Caco-2 (cell line): ENCODE results near the gene PCDHGA4. TPM values are rescaled to one million over a fixed set of nuclear protein-coding genes. Genes with fewer than 3 reads are reported as not detected.

Experiments used
- BruUV-seq: library from RNA; stranded (reverse); fragments of 400-500 nt; replicated peaks from 2 replicates; lab custom pipeline; 2021; lab: Mats Ljungman, UMichigan
- CTCF ChIA-PET: fragments of 300-600 bp; sonication (Branson Sonifier 250); formaldehyde crosslinking; loops from one replicate; lab custom pipeline; 2022; ENCODE audit warnings: antibody characterized with exemption; lab: Charles Lee
- POLR2A ChIA-PET: fragments of 300-600 bp; sonication (Branson Sonifier 250); formaldehyde crosslinking; loops from one replicate; lab custom pipeline; 2022; ENCODE audit warnings: antibody characterized with exemption; lab: Charles Lee
- DNase-seq, 2 experiments: peaks; one replicate each; pipeline versions ENCODE4 v3.0.0 to v3.0.0-alpha.2; 2020 to 2022
- H3K27me3 ChIP-seq: replicated peaks from 2 replicates; pipeline ENCODE4 v1.6.0; 2011; ENCODE audit warnings: low read length; ENCODE audit not compliant: control insufficient read depth, insufficient read depth
- H3K36me3 ChIP-seq: 2 replicates; pipeline ENCODE4 v1.5.1; 2011; ENCODE audit warnings: low read length; ENCODE audit not compliant: control insufficient read depth, insufficient read depth
- H3K4me1 ChIP-seq: fragments of 250-450 bp; sonication (Bioruptor Pico); 2 replicates; pipeline ENCODE4 v1.5.1; 2020; ENCODE audit warnings: mild to moderate bottlenecking
- H3K4me3 ChIP-seq: 2 replicates; pipeline ENCODE4 v1.5.1; 2011; ENCODE audit warnings: low read depth, mild to moderate bottlenecking, control low read depth, low read length
- H3K9me3 ChIP-seq: fragments of 250-450 bp; sonication (Bioruptor Pico); 2 replicates; pipeline ENCODE4 v1.5.1; 2020; ENCODE audit warnings: mild to moderate bottlenecking, moderate library complexity
- H3K27ac Mint-ChIP-seq: one replicate; pipeline ENCODE4 v1.8.0; 2022; ENCODE audit warnings: mixed read lengths; ENCODE audit not compliant: unreplicated experiment
- H3K27me3 Mint-ChIP-seq: one replicate; pipeline ENCODE4 v1.8.0; 2022; ENCODE audit warnings: mixed read lengths; ENCODE audit not compliant: insufficient read depth, unreplicated experiment
- H3K36me3 Mint-ChIP-seq: one replicate; pipeline ENCODE4 v1.8.0; 2022; ENCODE audit warnings: mild to moderate bottlenecking, mixed read lengths; ENCODE audit not compliant: insufficient read depth, unreplicated experiment
- H3K4me1 Mint-ChIP-seq: one replicate; pipeline ENCODE4 v1.8.0; 2022; ENCODE audit warnings: low read depth, mixed read lengths; ENCODE audit not compliant: unreplicated experiment
- H3K4me3 Mint-ChIP-seq: one replicate; pipeline ENCODE4 v1.8.0; 2022; ENCODE audit warnings: mild to moderate bottlenecking, moderate library complexity, mixed read lengths; ENCODE audit not compliant: unreplicated experiment
- H3K9me3 Mint-ChIP-seq: one replicate; pipeline ENCODE4 v1.8.0; 2022; ENCODE audit warnings: mixed read lengths; ENCODE audit not compliant: unreplicated experiment
- CTCF ChIP-seq, 2 experiments: fragments of 200-600 bp in 1 of 2; IDR thresholded peaks; 1 replicate in 1 of 2; 2 replicates in 1 of 2; pipeline versions ENCODE4 v1.5.1 to v1.8.0; 2011 to 2022; ENCODE audit warnings: antibody characterized with exemption in 1 of 2, control low read depth in 1 of 2, inconsistent platforms in 1 of 2, low read depth in 1 of 2, low read length in 1 of 2, mild to moderate bottlenecking in 1 of 2, moderate library complexity in 1 of 2; ENCODE audit not compliant: insufficient read depth in 1 of 2, severe bottlenecking in 1 of 2, unreplicated experiment in 1 of 2
- intact Hi-C: fragments of 100-400 bp; cut with micrococcal nuclease; formaldehyde crosslinking; loops from one replicate; pipeline ENCODE4 v1.10.0; 2022; ENCODE audit not compliant: unreplicated experiment
- total RNA-seq: library from RNA; stranded (reverse); gene quantifications from 2 replicates; pipeline ENCODE4 v1.2.3, GENCODE V29; 2022

The PCDHGA4 gene
- total RNA-seq, 1 experiment from 2014 or later, result 0.54 TPM

- intact Hi-C loops, result no loop called here
- no peaks in the 10 kb centered on the region for H3K36me3 ChIP-seq
- H3K4me1 ChIP-seq, result no peaks in the 10 kb centered on the region
- no peak overlapping the region for H3K27ac Mint-ChIP-seq
- no TSS peak for BruUV-seq
- H3K4me3 ChIP-seq, result no peak overlapping the region
- H3K4me3 Mint-ChIP-seq, result no peak overlapping the region
- H3K9me3 Mint-ChIP-seq, result peaks cover 10% of the 10 kb centered on the region
- DNase-seq, result no peak
- no peaks in the 10 kb centered on the region for H3K27me3 Mint-ChIP-seq
- H3K27me3 ChIP-seq, result no peaks in the 10 kb centered on the region
- no peaks in the 10 kb centered on the region; the same call in 1 of the 2 replicates for H3K9me3 ChIP-seq
- H3K4me1 Mint-ChIP-seq, result no peaks in the 10 kb centered on the region
- no peak for TF ChIP-seq CTCF (IDR thresholded peaks at IDR 0.05; ENCODE audit: insufficient read depth in 1 of 2, low read depth in 1 of 2, low read length in 1 of 2, severe bottlenecking in 1 of 2, unreplicated experiment in 1 of 2)
- ChIA-PET CTCF (no interaction called here), POLR2A (no interaction called here)
- H3K36me3 Mint-ChIP-seq, result no peaks in the 10 kb centered on the region
Observed at GRCh38 chr5:141356950-141357349, 2.1 kb downstream of the PCDHGA4 start.

- Histone ChIP-seq H3K4me3 (no peak within 1 kb of the TSS), H3K27me3 (no peaks in the 10 kb centered on the region), H3K9me3 (no peaks in the 10 kb centered on the region; the same call in 1 of the 2 replicates), H3K4me1 (no peaks in the 10 kb centered on the region), H3K36me3 (no peaks in the 10 kb centered on the region)
- Mint-ChIP-seq H3K4me3 (peak within 1 kb of the TSS; percentile 36), H3K27ac (peak within 1 kb of the TSS; percentile 31), H3K27me3 (no peaks in the 10 kb centered on the region), H3K36me3 (no peaks in the 10 kb centered on the region), H3K9me3 (peaks cover 21% of the 10 kb centered on the region), H3K4me1 (no peaks in the 10 kb centered on the region)
- intact Hi-C loops, result loop anchor here (1.0 to 2.0 kb wide), 3 partner anchors 33 to 205 kb away; no protein-coding TSS in a partner anchor
- TF ChIP-seq CTCF (IDR thresholded peaks at IDR 0.05; ENCODE audit: insufficient read depth in 1 of 2, low read depth in 1 of 2, low read length in 1 of 2, severe bottlenecking in 1 of 2, unreplicated experiment in 1 of 2), result peak; percentile 40 to 47
- BruUV-seq, result TSS peak; percentile 44
- ChIA-PET POLR2A (no interaction called here), CTCF (no interaction called here)
- peak in 1 of 2 experiments; percentile 15 for DNase-seq
Observed at GRCh38 chr5:141359790-141360426, 5.1 kb downstream of the PCDHGA4 start, which contains the start of gene PCDHGB2. TSS of gene PCDHGB2 (plus strand) at chr5:141359994. CDS start at chr5:141360136, 142 bp downstream.

GRCh38 chr5:141360685-141361084, 5.9 kb downstream of the PCDHGA4 start:
- no peak for DNase-seq
- Histone ChIP-seq H3K9me3 (no peaks in the 10 kb centered on the region), H3K27me3 (no peaks in the 10 kb centered on the region), H3K36me3 (no peaks in the 10 kb centered on the region), H3K4me3 (no peak overlapping the region), H3K4me1 (no peaks in the 10 kb centered on the region)
- POLR2A ChIA-PET, result no interaction called here
- Mint-ChIP-seq H3K27me3 (no peaks in the 10 kb centered on the region), H3K4me1 (no peaks in the 10 kb centered on the region), H3K27ac (no peak overlapping the region), H3K36me3 (no peaks in the 10 kb centered on the region), H3K9me3 (peaks cover 28% of the 10 kb centered on the region), H3K4me3 (no peak overlapping the region)
- no TSS peak for BruUV-seq
- CTCF ChIA-PET, result no interaction called here
- no peak for TF ChIP-seq CTCF (IDR thresholded peaks at IDR 0.05; ENCODE audit: insufficient read depth in 1 of 2, low read depth in 1 of 2, low read length in 1 of 2, severe bottlenecking in 1 of 2, unreplicated experiment in 1 of 2)
- intact Hi-C loops, result no loop called here
